Immature natural killer cell (primary cell): ENCODE measurements around the gene C19orf47. TPM values are rescaled to one million over a fixed set of nuclear protein-coding genes. Genes with fewer than 3 reads are reported as not detected.
"Not testable (repeated sequence)": the region's sequence is repeated elsewhere in the genome, so short reads cannot be mapped to it uniquely, and the experiment has no call there.

Experiments
- DNase-seq, 3 donors: peaks; one replicate each; pipeline ENCODE4 v3.0.0; 2022; ENCODE audit warnings: mixed read lengths in 1 of 3
- H3K27ac Mint-ChIP-seq, 6 donors: one replicate each; pipeline ENCODE4 v1.8.0; 2020; ENCODE audit warnings: mixed read lengths in 6 of 6, mild to moderate bottlenecking in 5 of 6, inconsistent platforms in 4 of 6, moderate library complexity in 3 of 6
- H3K27me3 Mint-ChIP-seq, 3 donors: one replicate each; pipeline ENCODE4 v1.8.0; 2020 to 2021; ENCODE audit warnings: low read depth in 3 of 3, mild to moderate bottlenecking in 3 of 3, mixed read lengths in 3 of 3, moderate library complexity in 3 of 3, inconsistent platforms in 1 of 3
- H3K36me3 Mint-ChIP-seq, 3 donors: one replicate each; pipeline ENCODE4 v1.8.0; 2020; ENCODE audit warnings: mixed read lengths in 3 of 3, inconsistent platforms in 2 of 3, mild to moderate bottlenecking in 2 of 3
- H3K4me1 Mint-ChIP-seq, 2 donors: one replicate each; pipeline ENCODE4 v1.8.0; 2020; ENCODE audit warnings: inconsistent platforms in 2 of 2, mild to moderate bottlenecking in 2 of 2, mixed read lengths in 2 of 2, moderate library complexity in 1 of 2
- H3K4me3 Mint-ChIP-seq, 5 donors: one replicate each; pipeline ENCODE4 v1.8.0; 2020; ENCODE audit warnings: mild to moderate bottlenecking in 5 of 5, mixed read lengths in 5 of 5, inconsistent platforms in 3 of 5, moderate library complexity in 3 of 5
- H3K9me3 Mint-ChIP-seq, 6 donors: one replicate each; pipeline ENCODE4 v1.8.0; 2020; ENCODE audit warnings: mild to moderate bottlenecking in 6 of 6, mixed read lengths in 6 of 6, inconsistent platforms in 4 of 6, moderate library complexity in 3 of 6
- polyA plus RNA-seq, 3 donors: library from polyadenylated mRNA; unstranded; fragments of 300-500 nt; fragmentation: Illumina TruSeq; gene quantifications; one replicate each; pipeline ENCODE4 v1.2.3, GENCODE V29; 2021

The C19orf47 gene
- polyA plus RNA-seq, 3 donors from 2014 or later: 10.0 to 14.1 (median 12.5) TPM

DNA sequence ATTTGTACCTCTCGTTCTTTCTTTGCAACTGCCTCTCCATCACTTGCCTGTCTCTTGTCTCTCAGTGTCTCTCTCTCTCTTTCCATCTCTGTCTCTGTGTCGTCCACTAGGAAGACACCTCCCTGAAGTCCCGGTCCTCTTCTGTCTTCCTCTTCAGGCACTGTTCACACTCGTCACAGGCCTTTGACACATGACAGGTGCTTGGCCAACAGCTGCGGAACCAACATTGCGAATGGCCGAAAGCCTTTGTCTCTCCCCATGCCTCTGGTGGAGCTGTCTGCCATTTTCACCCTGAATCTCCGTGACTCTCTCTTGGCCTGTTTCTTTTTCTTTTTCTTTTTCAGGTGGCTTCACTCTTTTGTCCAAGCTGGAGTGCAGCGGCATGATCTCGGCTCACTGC lies 39.0 kb upstream of the C19orf47 start:
- Mint-ChIP-seq H3K36me3 (no peaks in the 10 kb centered on the region), H3K27me3 (peaks cover 0 to 9% (median 5%) of the 10 kb centered on the region in 3 donors), H3K4me1 (no peaks in the 10 kb centered on the region), H3K27ac (peak overlapping the region in 1 of 6 donors; percentile 63), H3K4me3 (no peak overlapping the region), H3K9me3 (no peaks in the 10 kb centered on the region)
- no peak for DNase-seq

DNA sequence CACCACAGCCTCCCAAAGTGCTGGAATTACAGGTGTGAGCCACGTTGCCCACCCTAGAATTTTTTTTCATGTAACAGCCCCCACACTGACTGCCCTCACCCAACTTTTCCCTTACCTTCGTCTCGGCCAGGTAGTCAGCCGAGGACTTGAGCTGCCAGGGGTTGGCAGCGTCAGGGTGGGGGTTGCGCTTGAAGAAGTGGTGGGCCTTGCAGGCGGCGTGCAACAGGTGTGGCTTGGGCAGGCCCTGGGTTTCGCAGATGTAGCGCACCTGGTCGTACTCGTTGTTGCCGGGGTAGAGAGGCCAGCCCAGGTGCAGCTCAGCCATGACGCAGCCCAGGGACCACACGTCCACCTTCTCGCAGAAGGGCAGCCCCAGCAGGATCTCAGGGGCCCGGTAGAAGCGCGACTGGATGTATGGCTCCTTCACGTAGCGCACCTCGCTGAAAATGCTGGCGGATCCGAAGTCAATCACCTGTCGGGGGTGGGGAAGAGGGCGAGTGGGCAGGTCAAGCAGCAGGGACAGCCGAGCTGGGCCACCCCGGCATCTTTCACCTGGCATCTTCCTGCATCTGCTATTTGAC lies 35.6 kb upstream of the C19orf47 start:
- no peak for DNase-seq
- H3K27ac Mint-ChIP-seq: no peak overlapping the region
- H3K4me3 Mint-ChIP-seq: no peak overlapping the region
- H3K27me3 Mint-ChIP-seq: peaks cover 0 to 9% (median 5%) of the 10 kb centered on the region in 3 donors
- H3K4me1 Mint-ChIP-seq: no peaks in the 10 kb centered on the region
- H3K36me3 Mint-ChIP-seq: peaks cover 0 to 3% (median 0%) of the 10 kb centered on the region in 3 donors
- H3K9me3 Mint-ChIP-seq: no peaks in the 10 kb centered on the region

DNA sequence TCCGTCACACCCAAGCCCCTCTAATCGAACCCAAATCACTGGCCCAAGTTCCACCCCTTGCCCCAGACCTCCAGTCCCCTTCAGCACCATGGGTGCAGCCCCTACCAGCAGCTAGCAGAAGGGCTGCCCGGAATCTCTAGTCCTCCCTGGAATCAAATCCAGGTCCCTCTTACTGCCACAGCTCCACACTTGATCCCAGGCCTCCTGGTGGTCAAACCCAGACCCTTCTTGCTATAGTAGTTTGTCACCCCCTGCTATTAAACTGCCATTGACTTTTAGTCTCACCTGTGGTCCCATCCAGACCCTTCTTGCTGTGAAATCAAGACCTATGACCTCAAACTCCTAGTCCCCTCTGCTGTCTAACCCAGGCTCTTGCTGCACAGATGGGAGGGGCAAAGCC lies 33.1 kb upstream of the C19orf47 start:
- Mint-ChIP-seq H3K9me3 (no peaks in the 10 kb centered on the region), H3K4me3 (no peak overlapping the region), H3K27ac (no peak overlapping the region), H3K36me3 (peaks cover 0 to 4% (median 3%) of the 10 kb centered on the region in 3 donors), H3K4me1 (no peaks in the 10 kb centered on the region), H3K27me3 (peaks cover 0 to 5% (median 3%) of the 10 kb centered on the region in 3 donors)
- no peak for DNase-seq

DNA sequence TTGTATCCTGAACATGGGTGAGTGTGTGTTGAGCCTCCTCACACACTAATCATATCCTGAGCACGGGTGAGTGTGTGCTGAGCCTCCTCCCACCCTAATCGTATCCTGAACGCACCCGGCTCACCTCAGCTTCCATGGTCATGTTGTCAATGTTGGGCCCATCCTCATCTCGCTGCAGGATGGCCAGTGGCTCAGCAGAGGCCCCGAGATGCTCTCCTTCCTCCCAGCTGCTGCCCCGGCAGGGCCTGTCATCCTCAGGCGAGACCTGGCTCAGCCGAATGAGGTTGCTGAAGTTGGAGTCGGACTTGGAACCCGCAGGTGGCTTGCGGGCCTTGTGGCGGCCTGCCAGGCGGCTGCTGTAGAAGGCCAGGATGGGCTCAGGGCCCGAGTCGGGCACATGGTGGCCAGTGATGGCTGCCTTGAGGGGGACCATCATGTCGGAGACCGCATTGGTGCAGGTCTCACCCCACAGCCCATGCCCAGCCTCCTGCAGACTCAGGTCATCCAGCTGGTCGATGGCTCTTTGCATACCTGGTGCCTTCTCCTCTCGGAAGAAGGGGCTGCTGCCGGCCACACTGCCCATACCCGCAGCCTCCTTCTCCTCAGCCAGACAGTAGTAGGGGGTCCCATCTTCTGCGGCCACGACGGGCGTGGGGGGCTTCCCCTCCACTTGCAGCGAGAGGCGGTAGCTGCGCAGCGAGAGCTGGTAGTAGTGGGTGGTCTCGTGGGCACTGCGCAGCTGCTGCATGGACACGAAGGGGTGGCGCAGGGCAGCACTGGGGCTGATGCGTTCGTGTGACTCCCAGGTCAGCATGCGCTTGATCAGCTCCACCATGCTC lies 32.2 kb upstream of the C19orf47 start:
- DNase-seq: no peak
- peaks cover 0 to 5% (median 0%) of the 10 kb centered on the region in 3 donors for H3K27me3 Mint-ChIP-seq
- no peaks in the 10 kb centered on the region for H3K4me1 Mint-ChIP-seq
- H3K27ac Mint-ChIP-seq: no peak overlapping the region
- H3K36me3 Mint-ChIP-seq: peaks cover 0 to 4% (median 3%) of the 10 kb centered on the region in 3 donors
- no peak overlapping the region for H3K4me3 Mint-ChIP-seq
- peaks cover 0 to 2% (median 0%) of the 10 kb centered on the region in 6 donors for H3K9me3 Mint-ChIP-seq

DNA sequence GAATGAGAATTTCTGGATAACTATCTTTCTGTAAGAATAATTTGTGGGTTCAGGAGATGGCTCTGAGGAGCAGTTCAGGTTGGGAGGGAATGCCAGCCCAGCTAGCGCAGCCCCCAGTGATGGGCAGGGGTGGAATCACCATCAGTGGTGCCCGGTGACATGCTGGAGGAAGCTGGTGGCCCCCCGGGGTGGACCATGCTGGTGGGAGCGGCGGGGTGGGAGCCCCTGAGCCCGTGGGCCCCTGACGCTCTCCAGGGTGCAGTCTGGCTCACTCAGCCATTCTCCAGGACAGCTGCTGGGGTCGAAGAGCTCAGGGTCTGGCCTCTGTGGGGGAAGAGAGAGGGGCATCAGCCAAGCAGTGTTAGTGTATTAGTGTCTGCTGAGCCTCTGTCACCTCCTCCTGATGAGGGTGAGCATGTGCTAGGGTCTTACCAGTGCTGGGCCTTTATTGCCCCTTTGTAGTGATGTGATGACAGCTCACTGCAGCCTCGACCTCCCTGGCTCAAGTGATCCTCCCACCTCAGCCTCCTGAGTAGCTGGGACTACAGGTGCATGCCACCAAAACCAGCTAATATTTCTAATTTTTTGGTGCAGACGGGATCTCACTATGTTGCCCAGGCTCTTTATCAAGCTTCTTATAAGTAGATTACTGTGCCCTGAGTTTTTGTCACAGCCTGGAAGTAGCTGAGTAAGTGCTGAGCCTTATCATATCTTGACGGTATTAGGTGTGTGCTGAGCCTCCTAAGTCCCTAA lies 31.4 kb upstream of the C19orf47 start:
- H3K36me3 Mint-ChIP-seq: peaks cover 0 to 6% (median 3%) of the 10 kb centered on the region in 3 donors
- no peak overlapping the region for H3K27ac Mint-ChIP-seq
- DNase-seq: no peak
- no peaks in the 10 kb centered on the region for H3K4me1 Mint-ChIP-seq
- H3K27me3 Mint-ChIP-seq: peaks cover 0 to 5% (median 2%) of the 10 kb centered on the region in 3 donors
- H3K9me3 Mint-ChIP-seq: peaks cover 0 to 2% (median 0%) of the 10 kb centered on the region in 6 donors
- H3K4me3 Mint-ChIP-seq: no peak overlapping the region

DNA sequence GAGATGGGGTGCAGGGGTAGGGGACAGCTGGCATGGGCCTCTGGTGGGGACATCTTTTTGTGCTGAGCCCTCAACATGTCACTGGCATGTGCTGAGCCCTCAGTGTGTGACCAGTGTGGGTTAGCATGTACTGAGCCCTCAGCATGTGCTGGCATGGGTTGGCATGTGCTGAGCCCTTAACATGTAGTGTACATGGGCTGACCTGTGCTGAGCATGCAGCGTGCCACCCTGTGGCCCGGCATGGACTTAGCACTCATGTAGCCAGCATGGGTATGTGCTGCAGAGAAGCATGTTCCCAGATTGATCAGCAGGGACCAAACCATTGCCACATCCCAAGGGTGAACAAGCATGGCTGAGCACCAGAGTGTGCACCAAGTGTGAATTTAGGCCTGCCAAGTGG lies 30.3 kb upstream of the C19orf47 start:
- Mint-ChIP-seq H3K27ac (peak overlapping the region in 1 of 6 donors; percentile 30), H3K4me3 (no peak overlapping the region), H3K27me3 (peaks cover 0 to 5% (median 2%) of the 10 kb centered on the region in 3 donors), H3K9me3 (peaks cover 0 to 2% (median 0%) of the 10 kb centered on the region in 6 donors), H3K4me1 (no peaks in the 10 kb centered on the region), H3K36me3 (peaks cover 0 to 9% (median 3%) of the 10 kb centered on the region in 3 donors)
- no peak for DNase-seq

DNA sequence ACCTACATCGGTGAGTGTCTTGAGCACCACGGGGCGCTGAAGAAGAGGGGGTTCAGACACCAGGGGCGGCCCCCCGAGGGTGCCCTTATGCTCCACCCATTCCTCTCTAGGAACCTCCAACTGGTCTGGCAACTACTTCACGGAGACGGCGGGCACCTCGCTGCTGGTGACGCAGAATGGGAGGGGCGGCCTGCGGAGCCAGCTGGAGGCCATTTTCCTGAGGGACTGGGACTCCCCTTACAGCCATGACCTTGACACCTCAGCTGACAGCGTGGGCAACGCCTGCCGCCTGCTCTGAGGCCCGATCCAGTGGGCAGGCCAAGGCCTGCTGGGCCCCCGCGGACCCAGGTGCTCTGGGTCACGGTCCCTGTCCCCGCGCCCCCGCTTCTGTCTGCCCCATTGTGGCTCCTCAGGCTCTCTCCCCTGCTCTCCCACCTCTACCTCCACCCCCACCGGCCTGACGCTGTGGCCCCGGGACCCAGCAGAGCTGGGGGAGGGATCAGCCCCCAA lies 29.7 kb upstream of the C19orf47 start:
- DNase-seq: no peak
- no peak overlapping the region for H3K27ac Mint-ChIP-seq
- H3K4me1 Mint-ChIP-seq: no peaks in the 10 kb centered on the region

DNA sequence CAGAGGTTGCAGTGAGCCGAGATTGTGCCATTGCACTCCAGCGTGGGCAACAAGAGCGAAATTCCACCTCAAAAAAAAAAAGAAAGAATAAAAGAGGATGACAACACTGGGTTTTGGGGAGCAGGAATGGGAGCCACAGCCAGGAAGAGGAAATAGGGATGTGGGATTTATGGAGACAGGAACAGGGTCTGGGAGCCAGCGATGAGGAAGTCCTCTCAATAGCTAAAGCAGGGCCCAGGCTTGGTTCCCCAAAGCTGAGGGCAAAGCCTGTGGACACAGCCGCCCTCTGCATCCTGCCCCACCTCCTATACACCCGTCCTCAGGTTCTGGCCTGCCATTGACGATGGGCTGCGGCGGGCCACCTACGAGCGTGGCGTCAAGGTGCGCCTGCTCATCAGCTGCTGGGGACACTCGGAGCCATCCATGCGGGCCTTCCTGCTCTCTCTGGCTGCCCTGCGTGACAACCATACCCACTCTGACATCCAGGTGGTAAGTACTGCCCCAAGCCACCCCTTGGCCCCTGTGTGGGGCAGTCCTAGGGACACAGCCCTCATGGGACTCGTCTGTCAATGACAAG lies 28.2 kb upstream of the C19orf47 start:
- H3K36me3 Mint-ChIP-seq: peaks cover 0 to 17% (median 1%) of the 10 kb centered on the region in 3 donors
- H3K4me3 Mint-ChIP-seq: no peak overlapping the region
- peaks cover 0 to 2% (median 0%) of the 10 kb centered on the region in 6 donors for H3K9me3 Mint-ChIP-seq
- peaks cover 0 to 2% (median 2%) of the 10 kb centered on the region in 3 donors for H3K27me3 Mint-ChIP-seq
- no peak for DNase-seq
- no peak overlapping the region for H3K27ac Mint-ChIP-seq
- no peaks in the 10 kb centered on the region for H3K4me1 Mint-ChIP-seq

More for the DNA sequence above, 29.7 kb upstream of the C19orf47 start:
- peaks cover 0 to 2% (median 0%) of the 10 kb centered on the region in 6 donors for H3K9me3 Mint-ChIP-seq
- H3K36me3 Mint-ChIP-seq: peaks cover 0 to 10% (median 3%) of the 10 kb centered on the region in 3 donors
- H3K4me3 Mint-ChIP-seq: no peak overlapping the region
- H3K27me3 Mint-ChIP-seq: peaks cover 0 to 5% (median 2%) of the 10 kb centered on the region in 3 donors

DNA sequence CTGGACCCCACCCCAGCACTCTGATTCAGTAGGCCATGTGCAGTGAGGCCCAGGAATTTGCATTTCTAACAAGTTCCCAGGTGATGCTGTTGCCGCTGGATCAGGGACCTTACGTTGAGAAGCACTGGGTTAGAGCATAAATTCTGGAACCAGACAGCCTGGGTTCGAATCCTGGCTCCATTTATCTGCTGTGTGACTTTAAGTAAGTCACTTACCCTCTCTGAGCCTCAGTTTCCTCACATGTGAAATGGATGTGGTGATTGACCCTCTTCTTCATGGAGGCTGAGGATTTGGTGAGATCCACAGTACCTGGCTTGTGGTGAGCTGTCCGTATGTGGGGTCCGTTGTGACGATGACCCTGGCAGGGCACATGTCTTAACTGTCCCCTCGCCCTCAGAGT lies 25.9 kb upstream of the C19orf47 start:
- Mint-ChIP-seq H3K9me3 (peaks cover 0 to 2% (median 0%) of the 10 kb centered on the region in 6 donors), H3K4me3 (no peak overlapping the region), H3K36me3 (peaks cover 0 to 20% (median 4%) of the 10 kb centered on the region in 3 donors), H3K4me1 (no peaks in the 10 kb centered on the region), H3K27me3 (peaks cover 0 to 2% (median 2%) of the 10 kb centered on the region in 3 donors), H3K27ac (no peak overlapping the region)
- no peak for DNase-seq

DNA sequence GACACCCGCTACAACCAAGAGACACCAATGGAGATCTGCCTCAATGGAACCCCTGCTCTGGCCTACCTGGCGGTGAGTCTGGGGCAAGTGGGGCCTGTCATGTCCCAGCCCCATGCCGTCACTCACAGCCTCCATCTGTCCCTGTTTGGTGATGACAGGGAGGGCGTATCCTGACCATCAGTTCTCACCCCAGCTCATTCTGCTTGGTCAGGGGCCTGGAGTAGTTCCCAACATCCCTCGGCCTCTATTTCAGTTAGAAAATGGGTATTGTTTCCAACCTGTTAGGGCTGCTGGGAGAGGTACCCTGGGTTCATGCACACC lies 23.6 kb upstream of the C19orf47 start:
- H3K36me3 Mint-ChIP-seq: peaks cover 0 to 21% (median 4%) of the 10 kb centered on the region in 3 donors
- H3K4me3 Mint-ChIP-seq: no peak overlapping the region
- H3K9me3 Mint-ChIP-seq: peaks cover 0 to 2% (median 0%) of the 10 kb centered on the region in 6 donors
- H3K27ac Mint-ChIP-seq: no peak overlapping the region
- DNase-seq: no peak
- H3K27me3 Mint-ChIP-seq: peaks cover 0 to 2% (median 0%) of the 10 kb centered on the region in 3 donors
- peaks cover 0 to 2% of the 10 kb centered on the region in 2 donors for H3K4me1 Mint-ChIP-seq

DNA sequence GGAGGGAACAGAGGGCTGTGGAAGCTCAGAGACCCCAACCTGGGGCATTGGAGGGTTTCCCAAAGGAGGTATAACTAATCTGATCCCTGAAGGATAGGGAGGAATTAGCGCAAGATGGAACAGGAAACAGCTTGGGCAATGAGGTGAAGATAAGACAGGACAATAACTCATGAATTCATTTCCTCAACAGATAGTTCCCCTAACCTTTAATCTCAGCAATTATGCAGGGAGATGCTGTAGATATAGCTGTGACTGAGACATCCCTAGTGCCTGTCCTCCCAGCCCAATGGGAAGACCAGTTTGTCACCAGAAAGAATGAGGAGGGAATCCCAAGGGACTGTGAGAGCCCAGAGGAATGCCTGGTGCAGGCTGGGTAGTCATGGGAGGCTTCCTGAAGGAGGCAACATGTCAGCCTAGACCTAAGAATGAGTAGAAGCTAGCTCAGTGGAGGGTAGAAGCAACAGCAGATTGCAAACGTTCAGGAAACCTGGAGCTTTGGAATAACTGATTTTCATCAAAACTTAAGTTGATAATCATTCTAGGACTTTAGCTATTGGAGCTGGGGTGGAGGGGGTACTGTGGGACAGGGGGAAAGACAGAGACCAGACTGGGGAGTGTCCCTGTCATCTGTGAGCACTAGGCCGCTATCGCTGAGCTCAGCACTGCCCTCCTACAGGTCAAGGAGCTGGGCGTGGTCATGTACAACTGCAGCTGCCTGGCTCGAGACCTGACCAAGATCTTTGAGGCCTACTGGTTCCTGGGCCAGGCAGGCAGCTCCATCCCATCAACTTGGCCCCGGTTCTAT lies 23.0 kb upstream of the C19orf47 start:
- peaks cover 0 to 2% of the 10 kb centered on the region in 2 donors for H3K4me1 Mint-ChIP-seq
- H3K27ac Mint-ChIP-seq: peak overlapping the region in 1 of 6 donors; percentile 30
- H3K36me3 Mint-ChIP-seq: peaks cover 0 to 21% (median 4%) of the 10 kb centered on the region in 3 donors
- H3K27me3 Mint-ChIP-seq: peaks cover 0 to 2% (median 0%) of the 10 kb centered on the region in 3 donors
- peaks cover 0 to 2% (median 0%) of the 10 kb centered on the region in 6 donors for H3K9me3 Mint-ChIP-seq
- H3K4me3 Mint-ChIP-seq: no peak overlapping the region
- no peak for DNase-seq

DNA sequence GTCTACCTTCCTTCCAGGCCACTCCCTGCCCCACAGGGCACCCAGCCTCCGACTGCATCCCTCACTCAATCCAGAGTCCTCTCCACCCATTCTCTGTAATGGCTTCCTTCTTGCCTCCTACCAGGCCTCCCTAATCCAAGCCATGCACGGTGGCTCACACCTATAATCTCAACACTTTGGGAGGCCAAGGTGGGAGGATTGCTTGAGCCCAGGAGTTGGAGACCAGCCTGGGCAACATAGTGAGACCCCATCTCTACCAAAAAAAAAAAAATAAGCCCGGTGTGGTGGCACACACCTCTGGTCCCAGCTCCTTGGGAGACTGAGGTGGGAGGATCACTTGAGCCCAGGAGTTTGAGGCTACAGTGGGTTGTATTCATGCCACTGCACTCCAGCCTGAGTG lies 22.1 kb upstream of the C19orf47 start:
- not testable (repeated sequence) for H3K4me3 Mint-ChIP-seq, H3K9me3 Mint-ChIP-seq, H3K27me3 Mint-ChIP-seq, DNase-seq, H3K4me1 Mint-ChIP-seq
- Mint-ChIP-seq H3K27ac (peak overlapping the region in 1 of 6 donors; percentile 32), H3K36me3 (peaks cover 0 to 21% (median 4%) of the 10 kb centered on the region in 3 donors)
